Activated CD8-positive, alpha-beta T cell treated with anti-CD3 and anti-CD28 coated beads for 36 hours (primary cell): ENCODE results near the gene GRK3. TPM values are rescaled to one million over a fixed set of nuclear protein-coding genes. Genes with fewer than 3 reads are reported as not detected.
"Not testable (repeated sequence)": the region's sequence is repeated elsewhere in the genome, so short reads cannot be mapped to it uniquely, and the experiment has no call there.

Experiments used
- ATAC-seq: fragments of 200-7000 bp; cut with Tn5 transposase; one replicate; pipeline ENCODE4 v1.10.0; 2021; ENCODE audit warnings: mild to moderate bottlenecking, moderate library complexity
- CTCF ChIA-PET: fragments of 350-600 bp; sonication (Branson Sonifier 250); formaldehyde crosslinking; loops from one replicate; lab custom pipeline; 2021; ENCODE audit warnings: antibody characterized with exemption; lab: Charles Lee
- POLR2A ChIA-PET: fragments of 350-600 bp; sonication (Branson Sonifier 250); formaldehyde crosslinking; loops from one replicate; lab custom pipeline; 2021; ENCODE audit warnings: antibody characterized with exemption; lab: Charles Lee
- DNase-seq: peaks from one replicate; pipeline ENCODE4 v3.0.0-alpha.2; 2020
- H3K27ac Mint-ChIP-seq: one replicate; pipeline ENCODE4 v1.8.0; 2021; ENCODE audit warnings: mild to moderate bottlenecking, mixed read lengths
- H3K27me3 Mint-ChIP-seq: one replicate; pipeline ENCODE4 v1.8.0; 2021; ENCODE audit warnings: mixed read lengths
- H3K36me3 Mint-ChIP-seq: one replicate; pipeline ENCODE4 v1.8.0; 2021; ENCODE audit warnings: low read depth, mixed read lengths
- H3K4me1 Mint-ChIP-seq: one replicate; pipeline ENCODE4 v1.8.0; 2021; ENCODE audit warnings: low read depth, mixed read lengths
- H3K4me3 Mint-ChIP-seq: one replicate; pipeline ENCODE4 v1.8.0; 2021; ENCODE audit warnings: mild to moderate bottlenecking, moderate library complexity, mixed read lengths
- H3K9me3 Mint-ChIP-seq: one replicate; pipeline ENCODE4 v1.8.0; 2021; ENCODE audit warnings: mixed read lengths
- intact Hi-C: fragments of 100-400 bp; cut with micrococcal nuclease; formaldehyde crosslinking; loops from one replicate; pipeline ENCODE4 v1.10.0; 2022
- total RNA-seq, 2 experiments: library from RNA; stranded (reverse); gene quantifications; one replicate each; pipeline ENCODE4 v1.2.3, GENCODE V29; 2021
- TF ChIP-seq, protein P1 (sequence below): fragments of 200-600 bp; IDR thresholded peaks from one replicate; pipeline ENCODE4 v1.8.0; 2022; ENCODE audit warnings: antibody characterized with exemption, mild to moderate bottlenecking

GRK3 gene
- total RNA-seq, 2 experiments from 2014 or later: 26.3 to 26.7 TPM

DNA sequence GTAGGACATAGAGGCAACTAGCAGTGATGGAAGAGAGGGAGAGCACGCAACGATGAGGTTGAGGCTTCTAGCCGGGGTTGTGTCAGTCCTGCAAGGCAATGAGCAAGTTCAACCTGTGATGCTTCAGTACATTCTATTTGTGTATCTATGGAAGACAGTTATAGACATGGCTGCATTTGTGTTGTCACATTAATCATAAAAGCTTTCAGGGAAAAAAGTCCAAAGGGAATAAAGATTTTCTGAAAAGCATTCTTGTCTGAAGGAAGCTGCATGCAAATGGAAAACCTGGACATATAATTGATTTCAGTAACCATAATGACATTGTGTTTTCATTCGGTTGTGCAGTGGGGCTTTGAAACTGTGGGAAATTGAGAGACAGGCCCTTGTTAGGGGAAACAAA, 32.8 kb upstream of the GRK3 start:
- ATAC-seq, H3K27me3 Mint-ChIP-seq, CTCF ChIA-PET: not testable (repeated sequence)

DNA sequence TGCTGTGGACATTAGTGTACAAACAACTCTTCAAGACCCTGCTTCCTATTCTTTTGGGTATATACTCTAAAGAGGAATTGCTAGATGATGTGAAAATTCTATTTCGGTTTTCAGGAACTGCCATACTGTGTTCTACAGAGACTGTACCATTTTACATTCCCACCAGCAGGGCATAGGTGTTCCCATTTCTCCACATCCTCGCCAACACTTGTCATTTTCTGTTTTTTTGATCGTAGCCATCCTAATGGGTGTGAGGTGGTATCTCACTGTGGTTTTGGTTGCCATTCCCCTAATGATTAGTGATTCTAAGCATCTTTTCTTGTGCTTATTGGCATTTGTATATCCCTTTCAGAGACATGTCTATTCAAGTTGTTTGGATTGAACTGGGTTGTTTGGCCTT, 29.8 kb upstream of the GRK3 start:
- TF ChIP-seq, protein P1, sequence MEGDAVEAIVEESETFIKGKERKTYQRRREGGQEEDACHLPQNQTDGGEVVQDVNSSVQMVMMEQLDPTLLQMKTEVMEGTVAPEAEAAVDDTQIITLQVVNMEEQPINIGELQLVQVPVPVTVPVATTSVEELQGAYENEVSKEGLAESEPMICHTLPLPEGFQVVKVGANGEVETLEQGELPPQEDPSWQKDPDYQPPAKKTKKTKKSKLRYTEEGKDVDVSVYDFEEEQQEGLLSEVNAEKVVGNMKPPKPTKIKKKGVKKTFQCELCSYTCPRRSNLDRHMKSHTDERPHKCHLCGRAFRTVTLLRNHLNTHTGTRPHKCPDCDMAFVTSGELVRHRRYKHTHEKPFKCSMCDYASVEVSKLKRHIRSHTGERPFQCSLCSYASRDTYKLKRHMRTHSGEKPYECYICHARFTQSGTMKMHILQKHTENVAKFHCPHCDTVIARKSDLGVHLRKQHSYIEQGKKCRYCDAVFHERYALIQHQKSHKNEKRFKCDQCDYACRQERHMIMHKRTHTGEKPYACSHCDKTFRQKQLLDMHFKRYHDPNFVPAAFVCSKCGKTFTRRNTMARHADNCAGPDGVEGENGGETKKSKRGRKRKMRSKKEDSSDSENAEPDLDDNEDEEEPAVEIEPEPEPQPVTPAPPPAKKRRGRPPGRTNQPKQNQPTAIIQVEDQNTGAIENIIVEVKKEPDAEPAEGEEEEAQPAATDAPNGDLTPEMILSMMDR: no peak
- Mint-ChIP-seq H3K27ac (no peak overlapping the region), H3K9me3 (peaks cover 4% of the 10 kb centered on the region), H3K4me3 (no peak overlapping the region), H3K4me1 (no peaks in the 10 kb centered on the region), H3K27me3 (no peaks in the 10 kb centered on the region), H3K36me3 (no peaks in the 10 kb centered on the region)
- POLR2A ChIA-PET: no interaction called here
- DNase-seq (no peak), ATAC-seq (no peak)
- CTCF ChIA-PET: no interaction called here
- intact Hi-C loops: no loop called here

More for the DNA sequence above, 32.8 kb upstream of the GRK3 start:
- intact Hi-C loops, H3K4me3 Mint-ChIP-seq, DNase-seq, H3K36me3 Mint-ChIP-seq, H3K4me1 Mint-ChIP-seq, H3K27ac Mint-ChIP-seq, POLR2A ChIA-PET, H3K9me3 Mint-ChIP-seq: not testable (repeated sequence)

DNA sequence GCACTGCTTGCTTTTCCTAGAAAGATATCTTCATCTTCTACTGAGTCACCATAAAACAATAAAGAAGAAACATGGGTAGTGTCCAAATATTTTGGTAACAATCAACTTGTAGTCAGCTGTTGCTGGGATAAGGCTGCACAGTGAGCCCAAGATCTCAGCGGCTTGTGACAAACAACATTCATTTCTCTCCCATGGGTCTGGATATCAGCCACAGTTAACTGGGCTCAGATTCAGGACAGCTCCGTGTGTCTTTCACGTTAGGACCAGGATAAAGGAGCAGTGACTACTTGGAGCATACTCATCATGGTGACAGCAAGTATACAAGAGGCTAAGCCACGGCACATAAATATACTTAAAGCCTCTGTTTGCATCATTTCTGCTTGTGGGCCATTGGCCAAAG, 27.9 kb upstream of the GRK3 start:
- Mint-ChIP-seq H3K4me1 (no peaks in the 10 kb centered on the region), H3K36me3 (no peaks in the 10 kb centered on the region), H3K4me3 (no peak overlapping the region), H3K9me3 (no peaks in the 10 kb centered on the region), H3K27ac (no peak overlapping the region), H3K27me3 (no peaks in the 10 kb centered on the region)
- ChIA-PET POLR2A (no interaction called here), CTCF (no interaction called here)
- ATAC-seq (no peak), DNase-seq (no peak)
- TF ChIP-seq, protein P1: no peak
- intact Hi-C loops: no loop called here

DNA sequence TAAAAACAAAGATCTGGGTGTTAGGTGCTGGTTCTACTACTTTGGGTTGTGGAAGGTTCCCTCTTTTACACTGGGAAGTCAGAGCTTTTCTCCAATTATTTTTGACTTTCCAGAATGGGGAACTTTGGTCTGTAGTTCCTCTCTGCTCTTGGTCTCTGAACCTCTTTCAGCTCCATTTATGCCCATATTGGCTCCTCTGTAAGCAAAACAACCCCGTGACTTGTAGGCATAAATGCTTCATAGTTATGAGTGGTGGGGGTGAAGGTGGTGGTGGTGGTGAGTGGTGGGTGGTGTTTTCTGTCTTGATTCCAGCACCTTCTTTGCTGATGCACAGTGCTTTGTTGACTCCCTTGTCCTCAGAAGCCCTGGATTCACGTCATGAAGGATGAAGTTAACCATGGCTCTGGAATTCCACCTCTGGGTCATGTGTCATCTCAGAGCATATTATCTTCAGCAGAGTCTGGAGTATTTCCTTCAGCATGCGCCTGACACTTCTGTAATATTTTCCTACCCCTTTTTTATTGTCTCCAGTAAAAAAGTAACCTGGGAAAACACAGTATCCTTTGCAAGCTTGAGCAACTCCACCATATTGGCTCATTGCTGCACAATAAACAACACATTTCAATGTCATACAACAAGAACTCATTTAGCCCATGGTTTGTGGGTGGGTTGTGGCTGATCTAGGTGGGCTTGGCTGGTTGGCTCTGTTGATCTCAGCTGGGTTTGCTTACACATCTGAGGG, 24.1 kb upstream of the GRK3 start:
- intact Hi-C loops: no loop called here

DNA sequence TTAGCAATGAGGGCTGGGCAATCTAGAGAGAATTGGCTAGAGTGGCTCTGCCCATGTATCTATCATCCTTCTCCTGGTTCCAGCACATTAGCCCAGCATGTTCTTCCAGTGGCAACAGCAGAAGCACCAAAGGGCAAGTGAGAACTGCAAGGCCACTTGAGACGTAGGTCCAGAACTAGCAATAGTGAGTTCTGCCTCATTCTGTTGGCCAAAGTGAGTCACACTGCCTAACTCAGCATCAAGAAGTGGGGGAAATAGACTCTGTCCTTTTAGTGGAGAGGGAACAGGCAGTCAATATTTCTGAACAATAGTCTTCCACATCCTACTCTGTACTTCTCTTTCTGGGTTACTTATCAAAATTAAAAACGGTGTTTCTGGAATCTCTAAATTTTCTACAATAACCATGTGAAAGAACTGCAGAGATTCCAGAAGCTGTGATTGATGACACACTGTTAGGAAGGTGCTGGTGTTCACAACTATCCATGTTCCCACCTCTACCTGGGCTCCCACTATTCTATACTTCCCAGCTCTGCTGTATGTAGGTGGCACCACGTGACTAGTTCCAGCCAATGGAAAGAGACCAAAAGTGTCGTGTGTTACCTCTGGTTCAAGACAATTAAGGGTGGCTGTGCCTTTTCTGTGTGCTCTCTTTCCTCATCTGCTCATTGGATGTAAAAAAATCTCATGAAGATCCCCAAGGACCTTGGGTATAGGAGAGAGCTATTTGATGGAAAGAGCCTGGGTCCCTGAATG, 23.4 kb upstream of the GRK3 start:
- DNase-seq (no peak), ATAC-seq (no peak)
- H3K27ac Mint-ChIP-seq: no peak overlapping the region
- H3K4me3 Mint-ChIP-seq: no peak overlapping the region
- intact Hi-C loops: no loop called here
- no peaks in the 10 kb centered on the region for H3K36me3 Mint-ChIP-seq
- ChIA-PET CTCF (interaction anchor here (1.2 to 1.3 kb wide), 2 partner anchors 11 to 26 kb away, joined by 3 to 4 read pairs; no protein-coding TSS in a partner anchor), POLR2A (no interaction called here)
- TF ChIP-seq, protein P1: no peak
- H3K4me1 Mint-ChIP-seq: peaks cover 3% of the 10 kb centered on the region
- no peaks in the 10 kb centered on the region for H3K9me3 Mint-ChIP-seq
- H3K27me3 Mint-ChIP-seq: no peaks in the 10 kb centered on the region

More for the DNA sequence above, 24.1 kb upstream of the GRK3 start:
- TF ChIP-seq, protein P1: no peak
- Mint-ChIP-seq H3K4me3 (no peak overlapping the region), H3K27me3 (no peaks in the 10 kb centered on the region), H3K27ac (no peak overlapping the region), H3K9me3 (no peaks in the 10 kb centered on the region), H3K4me1 (peaks cover 3% of the 10 kb centered on the region), H3K36me3 (no peaks in the 10 kb centered on the region)
- ATAC-seq (no peak), DNase-seq (no peak)
- ChIA-PET CTCF (interaction anchor here (0.9 kb wide), 1 partner anchor 78 kb away, joined by 3 read pairs; no protein-coding TSS in a partner anchor), POLR2A (interaction anchor here (0.6 kb wide), 1 partner anchor 64 kb away, joined by 4 read pairs; no protein-coding TSS in a partner anchor)
